ENCODE measurements around the gene LGALS8.

GRCh38 chr1:236518322-236518721, 5.5 kb upstream of the LGALS8 start:
- TF ChIP-seq YY1 (IDR thresholded peaks at IDR 0.05; ENCODE audit: insufficient read depth, insufficient read length) (no peak), ZNF274 (IDR thresholded peaks at IDR 0.05; ENCODE audit: low read depth, low read length) (no peak)

Data from NT2/D1 (cell line).